SK-N-SH treated with all-trans-retinoic acid at 6 μM for 48 hours (cell line): ENCODE data around the gene DIO1.

Experiments used
- ATAC-seq: fragments of 200-7000 bp; cut with Tn5 transposase; 3 replicates; pipeline ENCODE4 v1.9.1; 2020; ENCODE audit warnings: mild to moderate bottlenecking, moderate library complexity
- ARNTL ChIP-seq: fragments of 450-650 bp; formaldehyde crosslinking; IDR thresholded peaks from 2 replicates; pipeline ENCODE4 v1.5.0; 2020; ENCODE audit warnings: low read depth, mild to moderate bottlenecking, moderate library complexity, borderline replicate concordance
- BACH2 ChIP-seq: fragments of 250-450 bp; sonication (Bioruptor Pico); IDR thresholded peaks from 2 replicates; pipeline ENCODE4 v1.9.0; 2021; ENCODE audit warnings: mild to moderate bottlenecking, borderline replicate concordance
- CSDC2 ChIP-seq: fragments of 250-450 bp; sonication (Bioruptor Pico); IDR thresholded peaks from 2 replicates; pipeline ENCODE4 v1.5.0; 2020; ENCODE audit warnings: mild to moderate bottlenecking, moderate library complexity
- ESRRG ChIP-seq: fragments of 250-450 bp; sonication (Bioruptor Pico); IDR thresholded peaks from 2 replicates; pipeline ENCODE4 v1.6.1; 2021; ENCODE audit warnings: mild to moderate bottlenecking
- GLIS3 ChIP-seq: fragments of 250-450 bp; sonication (Bioruptor Pico); IDR thresholded peaks from 2 replicates; pipeline ENCODE4 v1.5.0; 2020; ENCODE audit warnings: mild to moderate bottlenecking, moderate library complexity
- ISL1 ChIP-seq: fragments of 250-450 bp; sonication (Bioruptor Pico); IDR thresholded peaks from 2 replicates; pipeline ENCODE4 v2.1.2; 2022; ENCODE audit warnings: mild to moderate bottlenecking, moderate library complexity
- OSR1 ChIP-seq: fragments of 250-450 bp; sonication (Bioruptor Pico); IDR thresholded peaks from 2 replicates; pipeline ENCODE4 v1.8.0; 2022; ENCODE audit warnings: moderate library complexity, mild to moderate bottlenecking, inconsistent platforms
- PPARA ChIP-seq: fragments of 250-450 bp; sonication (Bioruptor Pico); IDR thresholded peaks from 2 replicates; pipeline ENCODE4 v1.5.0; 2020; ENCODE audit warnings: mild to moderate bottlenecking, borderline replicate concordance
- RARB ChIP-seq: fragments of 250-450 bp; sonication (Bioruptor Pico); IDR thresholded peaks from 2 replicates; pipeline ENCODE4 v1.8.0; 2021; ENCODE audit warnings: mild to moderate bottlenecking, moderate library complexity
- SNAI2 ChIP-seq: fragments of 250-450 bp; sonication (Bioruptor Pico); IDR thresholded peaks from 2 replicates; pipeline ENCODE4 v1.5.0; 2020; ENCODE audit warnings: mild to moderate bottlenecking, moderate library complexity
- TCF4 ChIP-seq: fragments of 250-450 bp; sonication (Bioruptor Pico); IDR thresholded peaks from 2 replicates; pipeline ENCODE4 v1.8.0; 2021; ENCODE audit warnings: mild to moderate bottlenecking, moderate library complexity, borderline replicate concordance
- TOX ChIP-seq: fragments of 250-450 bp; sonication (Bioruptor Pico); IDR thresholded peaks from 2 replicates; pipeline ENCODE4 v1.8.0; 2021; ENCODE audit warnings: mild to moderate bottlenecking, moderate library complexity, borderline replicate concordance
- ZC3H10 ChIP-seq: fragments of 250-450 bp; sonication (Bioruptor Pico); IDR thresholded peaks from 2 replicates; pipeline ENCODE4 v1.5.1; 2021; ENCODE audit warnings: mild to moderate bottlenecking, moderate library complexity
- ZFP3 ChIP-seq: fragments of 250-450 bp; sonication (Bioruptor Pico); IDR thresholded peaks from 2 replicates; pipeline ENCODE4 v1.5.0; 2020; ENCODE audit warnings: mild to moderate bottlenecking, moderate library complexity
- ZNF565 ChIP-seq: fragments of 450-650 bp; formaldehyde crosslinking; conservative IDR thresholded peaks from 2 replicates; pipeline ENCODE4 v1.5.0; 2020; ENCODE audit warnings: low read depth, mild to moderate bottlenecking, moderate library complexity
- ZNF8 ChIP-seq: fragments of 450-650 bp; formaldehyde crosslinking; IDR thresholded peaks from 2 replicates; pipeline ENCODE4 v1.5.0; 2020; ENCODE audit warnings: mild to moderate bottlenecking, moderate library complexity
- TF ChIP-seq, protein P1 (sequence below): fragments of 250-450 bp; sonication (Bioruptor Pico); IDR thresholded peaks from 2 replicates; pipeline ENCODE4 v1.5.1; 2020; ENCODE audit warnings: low read depth, mild to moderate bottlenecking, moderate library complexity
- TF ChIP-seq, protein P2 (sequence below): fragments of 250-450 bp; sonication (Bioruptor Pico); IDR thresholded peaks from 2 replicates; pipeline ENCODE4 v1.8.0; 2021; ENCODE audit warnings: low read depth, mild to moderate bottlenecking, moderate library complexity, borderline replicate concordance
- TF ChIP-seq, protein P3 (sequence below): fragments of 250-450 bp; sonication (Bioruptor Pico); IDR thresholded peaks from 2 replicates; pipeline ENCODE4 v1.5.1; 2021; ENCODE audit warnings: mild to moderate bottlenecking, moderate library complexity
- TF ChIP-seq, protein P4 (sequence below): fragments of 250-450 bp; sonication (Bioruptor Pico); IDR thresholded peaks from 2 replicates; pipeline ENCODE4 v1.8.0; 2020; ENCODE audit warnings: mild to moderate bottlenecking, moderate library complexity, borderline replicate concordance
- TF ChIP-seq, protein P5 (sequence below): fragments of 250-450 bp; sonication (Bioruptor Pico); IDR thresholded peaks from 2 replicates; pipeline ENCODE4 v1.5.0; 2020; ENCODE audit warnings: mild to moderate bottlenecking, moderate library complexity

DIO1 gene

DNA sequence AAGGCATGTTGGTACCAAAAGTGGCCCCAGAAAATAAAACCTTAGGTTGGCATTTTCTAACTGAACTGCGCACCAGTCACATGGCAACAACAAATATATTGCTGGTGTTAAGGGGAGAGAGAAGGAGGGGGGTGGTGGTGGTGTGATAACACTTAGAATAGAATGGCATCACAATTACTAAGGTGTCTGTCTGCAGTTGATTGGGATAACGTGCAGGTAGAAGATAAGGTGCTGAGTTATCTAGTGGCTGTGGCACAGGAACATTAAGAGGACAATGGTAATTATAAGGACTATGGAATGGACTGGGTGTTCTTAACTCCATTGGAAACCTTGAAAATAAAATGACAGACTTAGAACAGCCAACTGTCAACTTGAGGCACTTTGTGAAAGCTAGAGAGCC, 3.0 kb upstream of the DIO1 start:
- no peak for ATAC-seq
- no peak for TF ChIP-seq ZC3H10 (CRISPR knock-in tag)
- no peak for TF ChIP-seq TOX (CRISPR knock-in tag)
- TF ChIP-seq ESRRG (CRISPR knock-in tag): no peak
- no peak for TF ChIP-seq ZNF8
- TF ChIP-seq TCF4 (CRISPR knock-in tag): no peak
- TF ChIP-seq, protein P1, sequence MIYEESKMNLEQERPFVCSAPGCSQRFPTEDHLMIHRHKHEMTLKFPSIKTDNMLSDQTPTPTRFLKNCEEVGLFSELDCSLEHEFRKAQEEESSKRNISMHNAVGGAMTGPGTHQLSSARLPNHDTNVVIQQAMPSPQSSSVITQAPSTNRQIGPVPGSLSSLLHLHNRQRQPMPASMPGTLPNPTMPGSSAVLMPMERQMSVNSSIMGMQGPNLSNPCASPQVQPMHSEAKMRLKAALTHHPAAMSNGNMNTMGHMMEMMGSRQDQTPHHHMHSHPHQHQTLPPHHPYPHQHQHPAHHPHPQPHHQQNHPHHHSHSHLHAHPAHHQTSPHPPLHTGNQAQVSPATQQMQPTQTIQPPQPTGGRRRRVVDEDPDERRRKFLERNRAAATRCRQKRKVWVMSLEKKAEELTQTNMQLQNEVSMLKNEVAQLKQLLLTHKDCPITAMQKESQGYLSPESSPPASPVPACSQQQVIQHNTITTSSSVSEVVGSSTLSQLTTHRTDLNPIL: no peak
- TF ChIP-seq, protein P2, sequence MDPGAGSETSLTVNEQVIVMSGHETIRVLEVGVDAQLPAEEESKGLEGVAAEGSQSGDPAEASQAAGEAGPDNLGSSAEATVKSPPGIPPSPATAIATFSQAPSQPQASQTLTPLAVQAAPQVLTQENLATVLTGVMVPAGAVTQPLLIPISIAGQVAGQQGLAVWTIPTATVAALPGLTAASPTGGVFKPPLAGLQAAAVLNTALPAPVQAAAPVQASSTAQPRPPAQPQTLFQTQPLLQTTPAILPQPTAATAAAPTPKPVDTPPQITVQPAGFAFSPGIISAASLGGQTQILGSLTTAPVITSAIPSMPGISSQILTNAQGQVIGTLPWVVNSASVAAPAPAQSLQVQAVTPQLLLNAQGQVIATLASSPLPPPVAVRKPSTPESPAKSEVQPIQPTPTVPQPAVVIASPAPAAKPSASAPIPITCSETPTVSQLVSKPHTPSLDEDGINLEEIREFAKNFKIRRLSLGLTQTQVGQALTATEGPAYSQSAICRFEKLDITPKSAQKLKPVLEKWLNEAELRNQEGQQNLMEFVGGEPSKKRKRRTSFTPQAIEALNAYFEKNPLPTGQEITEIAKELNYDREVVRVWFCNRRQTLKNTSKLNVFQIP (CRISPR knock-in tag): no peak

DNA sequence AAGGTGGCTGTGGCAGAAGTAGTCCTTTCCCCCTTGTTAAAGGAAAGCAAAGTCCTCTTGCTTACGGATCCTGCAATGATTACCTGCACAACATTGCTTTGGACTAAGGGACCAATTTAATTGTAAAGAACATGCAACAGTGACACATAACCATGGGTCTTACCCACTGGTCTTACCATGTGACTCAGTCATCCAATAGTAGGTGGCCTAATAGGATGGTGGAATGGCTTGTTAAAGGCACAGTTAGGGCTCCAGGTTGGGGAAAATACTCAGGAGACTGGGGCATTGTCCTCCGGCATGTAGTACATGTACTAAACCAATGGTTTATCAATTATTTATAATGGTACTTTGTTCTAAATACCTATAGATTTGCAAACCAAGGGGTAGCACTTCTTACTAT, 2.3 kb upstream of the DIO1 start:
- no peak for ATAC-seq
- TF ChIP-seq PPARA (CRISPR knock-in tag) (no peak), GLIS3 (no peak), ZC3H10 (CRISPR knock-in tag) (no peak), ARNTL (no peak), ZNF565 (CRISPR knock-in tag) (no peak), ZFP3 (CRISPR knock-in tag) (no peak), BACH2 (CRISPR knock-in tag) (no peak), RARB (CRISPR knock-in tag) (no peak), OSR1 (no peak), ESRRG (CRISPR knock-in tag) (no peak), CSDC2 (CRISPR knock-in tag) (no peak), ZNF8 (no peak), ISL1 (no peak), SNAI2 (no peak)
- TF ChIP-seq, protein P3, sequence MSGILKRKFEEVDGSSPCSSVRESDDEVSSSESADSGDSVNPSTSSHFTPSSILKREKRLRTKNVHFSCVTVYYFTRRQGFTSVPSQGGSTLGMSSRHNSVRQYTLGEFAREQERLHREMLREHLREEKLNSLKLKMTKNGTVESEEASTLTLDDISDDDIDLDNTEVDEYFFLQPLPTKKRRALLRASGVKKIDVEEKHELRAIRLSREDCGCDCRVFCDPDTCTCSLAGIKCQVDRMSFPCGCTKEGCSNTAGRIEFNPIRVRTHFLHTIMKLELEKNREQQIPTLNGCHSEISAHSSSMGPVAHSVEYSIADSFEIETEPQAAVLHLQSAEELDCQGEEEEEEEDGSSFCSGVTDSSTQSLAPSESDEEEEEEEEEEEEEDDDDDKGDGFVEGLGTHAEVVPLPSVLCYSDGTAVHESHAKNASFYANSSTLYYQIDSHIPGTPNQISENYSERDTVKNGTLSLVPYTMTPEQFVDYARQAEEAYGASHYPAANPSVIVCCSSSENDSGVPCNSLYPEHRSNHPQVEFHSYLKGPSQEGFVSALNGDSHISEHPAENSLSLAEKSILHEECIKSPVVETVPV (CRISPR knock-in tag): no peak
- TF ChIP-seq, protein P4, sequence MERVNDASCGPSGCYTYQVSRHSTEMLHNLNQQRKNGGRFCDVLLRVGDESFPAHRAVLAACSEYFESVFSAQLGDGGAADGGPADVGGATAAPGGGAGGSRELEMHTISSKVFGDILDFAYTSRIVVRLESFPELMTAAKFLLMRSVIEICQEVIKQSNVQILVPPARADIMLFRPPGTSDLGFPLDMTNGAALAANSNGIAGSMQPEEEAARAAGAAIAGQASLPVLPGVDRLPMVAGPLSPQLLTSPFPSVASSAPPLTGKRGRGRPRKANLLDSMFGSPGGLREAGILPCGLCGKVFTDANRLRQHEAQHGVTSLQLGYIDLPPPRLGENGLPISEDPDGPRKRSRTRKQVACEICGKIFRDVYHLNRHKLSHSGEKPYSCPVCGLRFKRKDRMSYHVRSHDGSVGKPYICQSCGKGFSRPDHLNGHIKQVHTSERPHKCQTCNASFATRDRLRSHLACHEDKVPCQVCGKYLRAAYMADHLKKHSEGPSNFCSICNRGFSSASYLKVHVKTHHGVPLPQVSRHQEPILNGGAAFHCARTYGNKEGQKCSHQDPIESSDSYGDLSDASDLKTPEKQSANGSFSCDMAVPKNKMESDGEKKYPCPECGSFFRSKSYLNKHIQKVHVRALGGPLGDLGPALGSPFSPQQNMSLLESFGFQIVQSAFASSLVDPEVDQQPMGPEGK (CRISPR knock-in tag): no peak
- TF ChIP-seq, protein P5, sequence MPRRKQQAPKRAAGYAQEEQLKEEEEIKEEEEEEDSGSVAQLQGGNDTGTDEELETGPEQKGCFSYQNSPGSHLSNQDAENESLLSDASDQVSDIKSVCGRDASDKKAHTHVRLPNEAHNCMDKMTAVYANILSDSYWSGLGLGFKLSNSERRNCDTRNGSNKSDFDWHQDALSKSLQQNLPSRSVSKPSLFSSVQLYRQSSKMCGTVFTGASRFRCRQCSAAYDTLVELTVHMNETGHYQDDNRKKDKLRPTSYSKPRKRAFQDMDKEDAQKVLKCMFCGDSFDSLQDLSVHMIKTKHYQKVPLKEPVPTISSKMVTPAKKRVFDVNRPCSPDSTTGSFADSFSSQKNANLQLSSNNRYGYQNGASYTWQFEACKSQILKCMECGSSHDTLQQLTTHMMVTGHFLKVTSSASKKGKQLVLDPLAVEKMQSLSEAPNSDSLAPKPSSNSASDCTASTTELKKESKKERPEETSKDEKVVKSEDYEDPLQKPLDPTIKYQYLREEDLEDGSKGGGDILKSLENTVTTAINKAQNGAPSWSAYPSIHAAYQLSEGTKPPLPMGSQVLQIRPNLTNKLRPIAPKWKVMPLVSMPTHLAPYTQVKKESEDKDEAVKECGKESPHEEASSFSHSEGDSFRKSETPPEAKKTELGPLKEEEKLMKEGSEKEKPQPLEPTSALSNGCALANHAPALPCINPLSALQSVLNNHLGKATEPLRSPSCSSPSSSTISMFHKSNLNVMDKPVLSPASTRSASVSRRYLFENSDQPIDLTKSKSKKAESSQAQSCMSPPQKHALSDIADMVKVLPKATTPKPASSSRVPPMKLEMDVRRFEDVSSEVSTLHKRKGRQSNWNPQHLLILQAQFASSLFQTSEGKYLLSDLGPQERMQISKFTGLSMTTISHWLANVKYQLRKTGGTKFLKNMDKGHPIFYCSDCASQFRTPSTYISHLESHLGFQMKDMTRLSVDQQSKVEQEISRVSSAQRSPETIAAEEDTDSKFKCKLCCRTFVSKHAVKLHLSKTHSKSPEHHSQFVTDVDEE: no peak
- TF ChIP-seq, protein P1: no peak
- TF ChIP-seq, protein P2 (CRISPR knock-in tag): no peak
